Measurements from ENCODE around the gene HERPUD2.
"Not testable (repeated sequence)": the region's sequence is repeated elsewhere in the genome, so short reads cannot be mapped to it uniquely, and the experiment has no call there.

HERPUD2 gene

DNA sequence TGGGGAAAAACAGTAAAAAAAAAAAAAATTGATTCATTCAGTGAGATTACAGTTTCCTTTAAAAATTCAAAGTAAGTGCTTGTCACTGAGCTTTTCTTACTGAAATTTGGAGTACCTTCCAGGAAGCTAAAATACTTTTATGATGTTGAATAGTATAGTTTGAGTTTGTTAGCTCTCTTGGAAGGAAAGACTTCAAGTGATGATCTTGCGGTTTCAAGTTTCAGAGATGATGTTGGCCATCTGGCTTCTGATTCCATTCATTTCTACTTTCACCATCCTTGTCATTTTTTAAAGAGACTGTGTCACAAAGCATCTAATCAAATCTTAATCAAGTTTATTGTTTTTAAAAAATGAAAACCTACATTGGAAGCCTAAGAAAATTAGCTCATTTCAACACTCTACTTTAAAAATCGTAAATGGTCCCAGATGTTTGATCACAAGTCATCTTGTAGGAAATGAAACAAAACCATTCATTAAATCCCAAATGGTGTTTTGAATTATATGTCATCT, 4.9 kb upstream of the HERPUD2 start:
- POLR2A ChIA-PET, result no interaction called here
- CTCF ChIA-PET, result interaction anchor here (0.8 to 28.5 kb wide), 7 partner anchors 7 to 217 kb away, joined by 3 to 334 read pairs (median 4); no protein-coding TSS in a partner anchor
- no peak for DNase-seq (ENCODE audit: extremely low spot score)
- no peak for TF ChIP-seq CTCF (IDR thresholded peaks at IDR 0.05; ENCODE audit: control extremely low read depth, extremely low read depth, low read depth, missing control alignments)

DNA sequence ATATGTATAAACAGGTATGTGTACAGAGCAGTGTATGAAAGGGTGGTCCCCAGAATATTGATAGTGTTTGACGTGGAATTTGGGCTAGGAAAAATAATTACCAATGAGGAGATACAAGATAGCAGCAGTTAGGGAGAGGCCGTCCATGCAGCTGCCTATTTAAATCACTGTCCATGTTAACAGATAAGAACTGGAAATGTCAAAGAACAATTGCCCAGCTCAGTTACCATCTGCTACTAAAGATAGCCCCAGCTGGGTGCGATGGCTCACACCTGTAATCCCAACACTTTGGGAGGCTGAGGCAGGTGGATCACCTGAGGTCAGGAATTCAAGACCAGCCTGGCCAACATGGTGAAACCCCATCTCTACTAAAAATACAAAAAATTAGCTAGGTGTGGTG, 3.4 kb upstream of the HERPUD2 start:
- not testable (repeated sequence) for DNase-seq (ENCODE audit: extremely low spot score)
- POLR2A ChIA-PET, result interaction anchor here (0.6 kb wide), 1 partner anchor 31 kb away, joined by 3 read pairs; no protein-coding TSS in a partner anchor
- CTCF ChIA-PET, result interaction anchor here (1.2 to 28.5 kb wide), 5 partner anchors 9 to 28 kb away, joined by 3 to 334 read pairs (median 4); no protein-coding TSS in a partner anchor

GRCh38 chr7:35697414-35698175, 2.7 kb upstream of the HERPUD2 start:
- ChIA-PET CTCF (interaction anchor here (1.0 to 28.5 kb wide), 8 partner anchors 9 to 279 kb away, joined by 3 to 334 read pairs (median 6); no protein-coding TSS in a partner anchor), POLR2A (interaction anchor here (0.6 to 1.2 kb wide), 2 partner anchors 31 to 103 kb away, joined by 3 read pairs; partner anchors contain the start of gene SEPTIN7)
- TF ChIP-seq CTCF (IDR thresholded peaks at IDR 0.05; ENCODE audit: control extremely low read depth, extremely low read depth, low read depth, missing control alignments), result no peak
- no peak for DNase-seq (ENCODE audit: extremely low spot score)

DNA sequence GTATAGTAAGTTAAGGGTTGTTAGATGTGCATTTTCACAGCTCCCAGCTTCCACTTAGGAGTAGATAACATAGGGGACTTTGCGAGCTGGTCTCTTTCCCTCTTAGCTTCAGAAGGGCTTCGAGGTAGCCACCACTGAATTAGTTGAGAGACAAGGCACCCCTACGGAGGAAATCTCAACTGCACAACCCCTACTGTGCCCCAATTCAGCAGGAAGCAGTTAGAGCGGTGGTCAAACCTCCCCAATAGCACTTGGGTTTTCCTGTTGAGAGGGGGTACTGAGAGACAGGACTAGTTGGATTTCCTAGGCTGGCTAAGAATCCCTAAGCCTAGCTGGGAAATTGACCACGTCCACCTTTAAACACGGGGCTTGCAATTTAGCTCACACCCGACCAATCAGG, 1.1 kb upstream of the HERPUD2 start:
- no peak for DNase-seq (ENCODE audit: extremely low spot score)
- TF ChIP-seq CTCF (IDR thresholded peaks at IDR 0.05; ENCODE audit: control extremely low read depth, extremely low read depth, low read depth, missing control alignments), result no peak
- ChIA-PET CTCF (interaction anchor here (0.8 to 28.5 kb wide), 12 partner anchors 9 to 211 kb away, joined by 3 to 334 read pairs (median 4); no protein-coding TSS in a partner anchor), POLR2A (interaction anchor here (0.8 kb wide), 1 partner anchor 105 kb away, joined by 3 read pairs; the partner anchor contains the start of gene SEPTIN7)

DNA sequence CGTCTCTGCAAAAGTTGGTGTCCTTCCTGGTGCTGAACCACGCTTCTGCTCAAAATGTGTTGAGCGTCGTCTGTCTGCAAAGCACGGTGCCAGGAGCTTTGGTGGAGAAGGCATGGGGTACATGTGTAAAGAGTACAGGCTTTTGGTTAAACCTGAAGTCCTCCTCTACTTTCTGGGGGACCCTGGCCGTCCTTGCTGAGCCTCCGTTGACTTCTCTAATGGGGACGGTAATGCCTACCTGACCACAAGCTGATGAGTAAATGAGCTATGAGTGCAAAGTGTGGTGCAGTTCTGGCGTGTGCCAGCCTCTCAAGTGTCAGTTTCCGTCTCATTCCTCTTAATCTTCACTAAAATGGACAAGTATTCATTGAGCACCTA, 527 bp upstream of the HERPUD2 start:
- POLR2A ChIA-PET, result interaction anchor here (0.8 kb wide), 1 partner anchor 105 kb away, joined by 3 read pairs; the partner anchor contains the start of gene SEPTIN7
- CTCF ChIA-PET, result interaction anchor here (0.8 to 28.5 kb wide), 14 partner anchors 8 to 212 kb away, joined by 3 to 334 read pairs (median 5); partner anchors contain the start of gene SEPTIN7
- no peak for DNase-seq (ENCODE audit: extremely low spot score)
- no peak for TF ChIP-seq CTCF (IDR thresholded peaks at IDR 0.05; ENCODE audit: control extremely low read depth, extremely low read depth, low read depth, missing control alignments)

DNA sequence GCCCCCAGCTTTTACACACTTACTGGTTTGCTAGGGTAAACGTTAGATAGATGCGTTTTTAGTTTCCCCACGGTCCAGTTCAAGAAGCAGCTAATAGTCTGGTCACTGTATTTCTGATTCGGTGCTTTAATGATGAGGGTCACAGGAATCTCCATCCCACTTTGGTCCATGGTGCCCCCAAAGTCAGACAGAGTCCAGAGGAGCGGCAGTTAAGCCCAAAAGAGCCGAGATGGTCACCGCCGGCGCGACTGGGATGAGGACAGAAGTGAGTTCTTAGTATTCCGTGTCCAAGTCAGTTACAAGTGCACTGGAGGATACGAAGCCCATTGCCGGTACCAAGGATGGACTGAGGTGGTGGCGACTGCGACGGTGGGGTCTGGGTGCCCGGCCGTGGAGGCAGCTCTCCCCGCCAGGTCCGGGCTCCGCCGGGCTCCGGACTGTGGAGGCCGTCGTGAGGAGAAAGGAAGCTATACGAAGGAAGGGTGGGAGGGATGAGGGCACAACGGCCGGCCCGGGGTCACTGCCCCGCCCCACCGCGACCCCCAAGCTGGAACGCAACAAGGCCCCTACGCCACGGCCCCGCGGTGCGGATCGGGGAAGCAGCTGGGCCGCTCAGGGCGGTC, 663 bp downstream of the HERPUD2 start:
- ChIA-PET POLR2A (interaction anchor here (0.6 to 1.2 kb wide), 7 partner anchors 16 to 121 kb away, joined by 3 to 15 read pairs (median 3); no protein-coding TSS in a partner anchor), CTCF (interaction anchor here (1.1 to 28.5 kb wide), 8 partner anchors 11 to 152 kb away, joined by 3 to 334 read pairs (median 5); partner anchors contain the start of gene SEPTIN7)
- DNase-seq (ENCODE audit: extremely low spot score), result no peak

More for the DNA sequence above, 663 bp downstream of the HERPUD2 start:
- TF ChIP-seq CTCF (IDR thresholded peaks at IDR 0.05; ENCODE audit: control extremely low read depth, extremely low read depth, low read depth, missing control alignments), result no peak

Measured in GM10248 (cell line).